ENCODE results near the gene RIMKLA.

RIMKLA gene

DNA sequence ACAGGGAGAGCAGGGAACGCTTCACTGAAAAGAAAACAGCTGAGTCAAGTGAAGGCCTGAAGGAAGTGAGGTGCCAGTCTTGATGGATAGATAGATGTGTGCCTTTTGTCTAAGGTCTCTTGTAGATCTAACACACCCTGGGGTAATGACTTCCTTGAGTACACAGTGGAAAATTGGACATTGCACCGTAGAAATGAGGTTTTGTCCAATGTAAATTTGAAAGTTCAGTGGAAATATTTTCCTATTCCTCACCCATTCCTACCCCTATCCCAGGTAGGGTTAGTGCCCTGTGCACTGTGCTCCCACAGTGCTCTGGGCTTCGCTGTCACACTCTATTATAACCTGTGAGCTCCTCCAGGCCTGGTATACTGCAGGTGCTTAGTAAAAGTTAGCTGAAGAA is 50.9 kb downstream of the RIMKLA start:
- no peak for DNase-seq

DNA sequence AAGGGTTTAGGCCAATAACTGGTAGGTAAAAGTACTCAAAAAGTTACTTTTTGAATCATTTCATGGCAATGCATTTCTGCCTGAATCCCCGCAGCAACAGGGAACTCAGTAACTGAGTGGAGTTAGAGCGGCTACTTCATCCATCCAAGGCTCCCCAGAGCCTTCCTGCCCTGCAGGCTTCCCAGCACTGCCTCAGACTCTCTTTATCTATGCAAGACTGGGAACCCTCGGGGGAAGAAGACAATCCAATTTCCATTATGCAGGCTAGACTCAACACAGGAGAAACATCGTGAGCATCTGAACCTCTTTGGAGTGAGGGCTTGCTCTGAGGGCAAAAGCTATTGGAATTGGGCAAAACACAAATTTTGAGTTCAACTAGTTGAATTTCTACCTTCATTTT is 52.1 kb downstream of the RIMKLA start:
- DNase-seq: no peak

DNA sequence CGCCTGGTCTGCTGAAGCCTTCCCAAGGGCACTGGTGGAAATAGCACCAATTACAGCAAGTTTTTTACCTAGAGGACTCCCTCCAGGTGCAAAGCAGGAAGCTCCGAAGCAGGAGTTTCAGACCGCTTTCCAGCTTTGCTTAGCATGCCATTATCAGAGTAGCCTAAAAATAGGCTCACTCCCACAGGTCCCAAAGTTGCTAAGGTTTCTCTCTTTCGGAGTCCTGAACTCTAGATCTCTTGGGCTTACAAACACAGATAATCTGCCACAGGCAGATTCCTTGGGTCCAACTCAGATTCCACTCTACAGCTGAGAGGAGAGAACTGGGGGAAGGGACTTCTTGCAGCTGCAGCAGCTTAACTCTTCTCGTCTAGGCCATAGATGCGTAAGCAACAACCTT is 52.8 kb downstream of the RIMKLA start:
- peak; percentile 7 for DNase-seq

DNA sequence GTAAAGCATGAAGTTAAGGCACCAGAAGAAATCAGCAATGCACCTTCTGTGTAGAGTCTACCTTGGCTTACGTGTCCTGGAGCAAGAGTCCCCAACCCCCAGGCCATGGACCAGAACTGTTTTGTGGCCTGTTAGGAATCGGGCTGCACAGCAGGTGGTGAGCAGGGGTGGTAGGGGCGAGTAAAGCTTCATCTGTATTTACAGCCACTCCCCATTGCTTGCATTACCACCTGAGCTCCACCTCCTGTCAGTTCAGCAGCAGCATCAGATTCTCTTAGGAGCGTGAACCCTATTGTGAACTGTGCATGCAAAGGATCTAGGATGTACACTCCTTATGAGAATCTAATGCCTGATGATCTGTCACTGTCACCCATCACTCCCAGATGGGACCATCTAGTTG is 53.7 kb downstream of the RIMKLA start:
- DNase-seq: no peak

DNA sequence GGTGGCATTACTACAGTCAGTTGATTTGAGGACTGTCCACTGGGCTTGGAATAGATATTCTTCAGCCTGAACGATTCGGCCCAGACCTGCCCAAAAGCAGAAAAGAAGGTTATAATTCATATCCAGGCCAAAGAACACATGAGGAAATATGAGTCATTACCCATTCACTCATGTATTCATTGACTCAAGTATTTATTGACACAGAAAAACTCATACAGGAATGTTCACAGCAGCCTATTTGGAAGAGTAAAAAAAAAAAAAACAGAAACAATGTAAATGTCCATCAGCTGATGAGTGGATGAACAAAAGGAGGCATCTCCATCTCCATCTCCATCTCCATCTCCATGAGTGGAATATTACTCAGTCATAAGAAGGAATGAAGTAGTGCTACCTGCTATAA is 59.3 kb downstream of the RIMKLA start:
- DNase-seq: no peak

DNA sequence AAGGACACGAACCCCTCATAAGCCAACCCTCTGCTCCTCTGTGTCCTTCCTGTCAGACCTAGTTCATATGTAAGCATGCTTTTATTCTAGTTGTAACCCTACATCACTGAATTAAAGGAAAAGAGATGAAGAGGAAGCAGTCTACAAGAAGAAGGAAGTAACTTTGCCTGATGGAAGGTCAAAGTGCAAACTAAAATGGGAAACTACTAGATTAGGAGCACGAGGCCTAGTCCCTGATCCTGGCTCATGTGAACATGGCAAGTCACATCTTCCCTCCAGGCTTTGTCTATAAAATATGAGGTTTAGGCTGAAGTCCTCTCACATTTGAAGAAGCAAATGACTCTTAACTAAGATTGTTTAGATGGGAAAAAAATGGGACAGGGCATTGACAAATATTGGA is 62.1 kb downstream of the RIMKLA start:
- no peak for DNase-seq

DNA sequence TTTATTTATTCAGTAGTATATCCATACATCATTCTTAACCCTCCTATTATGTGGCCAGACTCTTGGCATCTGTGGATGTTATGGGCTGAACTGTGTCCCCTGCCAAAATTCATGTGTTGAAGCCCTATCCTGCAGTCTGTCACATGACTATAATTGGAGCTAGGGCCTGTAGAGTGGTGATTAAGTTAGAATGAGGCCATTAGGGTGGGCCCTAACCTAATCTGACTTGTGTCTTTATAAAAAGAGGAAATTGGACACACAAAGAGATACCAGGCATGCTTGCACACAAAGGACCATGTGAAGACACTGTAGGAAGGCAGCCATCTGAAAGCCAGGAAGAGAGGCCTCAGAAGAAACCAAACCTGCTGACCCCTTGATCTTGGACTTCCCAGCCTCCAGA is 68.7 kb downstream of the RIMKLA start:
- DNase-seq: no peak

DNA sequence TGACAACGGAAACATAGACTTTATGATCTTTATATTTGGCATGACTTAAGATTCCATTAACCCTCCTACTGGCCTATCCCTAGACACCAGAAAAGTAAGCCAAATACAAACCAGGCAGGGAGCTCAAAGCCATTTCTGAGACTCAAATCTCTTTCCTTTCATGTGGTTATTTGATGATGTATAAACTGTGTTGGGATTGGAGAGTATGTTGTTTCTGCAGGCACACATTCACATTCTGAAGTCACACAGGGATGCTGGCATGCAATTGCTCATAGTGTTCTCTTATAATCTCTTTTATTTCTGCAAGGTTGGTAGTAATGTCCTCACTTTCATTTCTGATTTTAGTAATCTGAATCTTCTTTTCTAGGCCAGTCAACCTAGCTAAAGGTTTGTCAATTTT is 69.5 kb downstream of the RIMKLA start:
- no peak for DNase-seq

DNA sequence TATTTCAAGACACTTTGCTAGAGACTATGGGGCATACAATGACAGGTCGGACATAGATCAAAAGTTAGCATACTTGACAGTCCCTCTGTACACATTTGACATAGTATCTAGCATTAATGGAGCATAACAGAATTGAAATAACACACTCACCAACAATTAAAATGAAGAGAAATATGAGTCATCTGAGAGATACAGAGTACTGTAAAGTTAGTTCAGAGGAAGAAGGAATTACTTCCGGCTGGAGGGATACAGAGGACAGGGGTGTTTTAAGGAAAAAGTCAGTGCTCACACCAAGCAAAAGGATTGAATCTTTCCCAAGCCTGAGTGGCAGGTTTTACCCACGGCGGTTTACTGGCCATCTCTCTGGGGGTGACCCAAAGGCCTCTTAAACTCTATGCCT is 72.8 kb downstream of the RIMKLA start:
- no peak for DNase-seq

DNA sequence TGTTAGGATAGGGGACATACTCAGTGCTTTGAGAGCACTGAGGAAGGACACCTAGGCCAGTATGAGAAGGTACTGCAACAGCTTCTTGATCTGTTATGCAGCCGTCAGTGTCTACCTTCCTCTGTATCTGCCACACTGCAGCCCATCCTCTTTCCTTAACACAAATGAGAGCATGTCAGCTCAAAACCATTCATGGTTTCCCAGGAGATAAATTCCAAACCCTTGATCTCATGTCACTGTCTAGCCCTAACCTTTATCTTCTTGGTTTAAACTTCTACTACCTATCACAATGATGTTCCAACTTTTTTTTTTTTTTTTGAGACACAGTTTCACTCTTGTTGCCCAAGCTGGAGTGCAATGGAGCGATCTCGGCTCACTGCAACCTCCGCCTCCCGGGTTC is 73.8 kb downstream of the RIMKLA start:
- no peak for DNase-seq

DNA sequence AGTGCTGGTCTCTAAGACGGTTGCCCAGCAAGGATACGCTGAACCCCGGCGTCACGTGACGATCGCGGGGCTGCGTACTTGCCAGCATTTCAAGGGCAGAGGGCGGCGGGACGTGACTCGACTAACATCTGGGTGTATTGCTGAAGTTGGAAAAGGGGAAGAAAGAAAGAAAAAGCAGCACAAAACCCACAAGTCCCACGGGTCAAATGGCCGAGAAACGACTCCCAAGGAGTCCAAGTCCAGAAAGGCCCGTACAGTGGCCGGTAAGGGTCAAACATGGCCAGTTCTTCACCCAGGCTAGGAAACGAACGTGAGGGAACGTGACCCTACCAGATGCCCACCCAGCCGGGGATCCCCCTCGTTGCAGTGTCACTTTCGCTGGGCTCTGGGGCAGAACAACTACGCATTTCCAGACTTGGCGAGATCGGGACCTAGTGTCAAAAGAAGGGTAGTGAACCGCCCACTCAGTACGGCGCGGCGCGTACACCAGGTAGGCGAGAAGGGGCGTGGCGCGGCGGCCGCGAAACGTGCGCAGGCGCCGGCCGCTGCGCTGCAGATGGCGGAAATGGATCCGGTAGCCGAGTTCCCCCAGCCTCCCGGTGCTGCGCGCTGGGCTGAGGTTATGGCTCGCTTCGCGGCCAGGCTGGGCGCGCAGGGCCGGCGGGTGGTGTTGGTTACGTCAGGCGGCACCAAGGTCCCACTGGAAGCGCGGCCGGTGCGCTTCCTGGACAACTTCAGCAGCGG is 75.6 kb downstream of the RIMKLA start, which contains the start of the genes PPCS and ZMYND12:
Gene PPCS, plus strand, starts transcription at position 534 of the 744 bp plus-strand sequence. Its CDS starts 23 bp downstream, at position 557.
Gene ZMYND12, minus strand, starts transcription at position 13 of the 744 bp plus-strand sequence. CDS start 25 bp downstream, outside the sequence.
- peak; percentile 95 for DNase-seq

DNA sequence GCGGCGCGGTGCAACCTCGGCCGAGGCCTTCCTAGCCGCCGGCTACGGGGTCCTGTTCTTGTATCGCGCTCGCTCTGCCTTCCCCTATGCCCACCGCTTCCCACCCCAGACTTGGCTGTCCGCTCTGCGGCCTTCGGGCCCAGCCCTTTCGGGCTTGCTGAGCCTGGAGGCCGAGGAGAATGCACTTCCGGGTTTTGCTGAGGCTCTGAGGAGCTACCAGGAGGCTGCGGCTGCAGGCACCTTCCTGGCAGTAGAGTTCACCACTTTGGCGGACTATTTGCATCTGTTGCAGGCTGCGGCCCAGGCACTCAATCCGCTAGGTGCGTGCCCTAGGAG is 76.1 kb downstream of the RIMKLA start:
- peak; percentile 82 for DNase-seq

DNA sequence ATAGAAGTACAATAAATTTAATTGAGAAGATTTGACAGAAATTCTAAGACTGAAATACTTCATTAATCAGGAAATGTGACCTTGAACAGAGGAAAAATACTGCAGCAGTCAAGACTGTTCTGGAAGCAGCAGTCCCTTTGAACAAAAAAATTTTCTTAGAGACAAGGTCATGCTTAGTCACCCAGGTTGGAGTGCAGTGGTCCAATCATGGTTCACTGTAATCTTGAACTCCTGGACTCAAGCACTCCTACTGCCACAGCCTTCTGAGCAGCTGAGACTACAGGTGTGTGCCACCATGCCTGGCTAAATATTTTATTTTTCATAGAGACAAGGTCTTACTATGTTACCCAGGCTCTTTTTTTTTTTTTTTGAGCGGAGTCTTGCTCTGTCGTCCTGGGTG is 80.6 kb downstream of the RIMKLA start:
- DNase-seq: no peak

DNA sequence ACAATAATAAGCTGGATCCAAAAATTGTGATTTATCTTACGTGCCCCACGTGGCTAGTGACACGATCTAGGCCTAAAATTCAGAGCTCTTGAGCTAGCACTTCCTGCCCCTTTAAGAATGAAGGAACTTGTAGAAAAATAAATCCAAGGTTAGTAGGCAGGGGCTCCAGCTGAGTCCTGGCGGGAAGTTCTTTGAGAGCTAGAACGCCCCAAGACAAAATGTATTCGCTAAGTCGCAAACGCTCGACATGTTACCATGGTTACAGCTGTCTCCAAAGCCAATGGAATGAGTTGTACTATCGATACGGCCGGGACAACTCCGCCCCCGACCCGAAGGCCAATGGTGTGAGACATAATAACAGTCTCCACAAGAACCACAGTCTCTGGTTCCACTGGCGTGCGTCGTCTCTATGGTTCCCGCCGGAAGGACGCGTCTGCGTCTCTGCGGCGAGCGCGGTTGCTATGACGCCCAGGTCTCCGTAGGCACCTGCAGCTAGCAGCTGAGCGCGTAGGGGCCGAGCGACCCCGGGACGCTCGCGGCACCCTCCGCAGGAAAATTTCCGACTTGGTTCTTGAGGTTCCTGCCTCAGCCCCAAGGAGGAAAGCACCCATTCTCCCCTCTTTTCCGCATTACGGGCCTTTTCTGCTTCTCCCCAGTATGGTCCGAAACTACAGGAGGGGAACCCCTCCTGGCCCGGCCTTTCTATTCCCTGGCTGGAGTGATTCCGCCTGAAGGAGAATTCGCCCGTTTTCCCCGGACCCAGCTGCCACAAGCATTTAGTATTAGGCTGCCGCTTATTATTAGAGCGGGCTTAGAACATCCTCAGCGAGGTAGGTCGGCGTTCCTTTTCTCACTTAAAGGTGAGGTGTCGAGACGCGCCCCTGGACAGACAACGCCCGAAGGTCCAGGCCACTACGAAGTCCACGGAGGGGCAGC is 82.5 kb downstream of the RIMKLA start, which contains the start of gene CCDC30:
Gene CCDC30, plus strand, starts transcription at position 459 of the 936 bp plus-strand sequence. CDS start 17,266 bp downstream, outside the sequence.
- peak; percentile 99 for DNase-seq

DNA sequence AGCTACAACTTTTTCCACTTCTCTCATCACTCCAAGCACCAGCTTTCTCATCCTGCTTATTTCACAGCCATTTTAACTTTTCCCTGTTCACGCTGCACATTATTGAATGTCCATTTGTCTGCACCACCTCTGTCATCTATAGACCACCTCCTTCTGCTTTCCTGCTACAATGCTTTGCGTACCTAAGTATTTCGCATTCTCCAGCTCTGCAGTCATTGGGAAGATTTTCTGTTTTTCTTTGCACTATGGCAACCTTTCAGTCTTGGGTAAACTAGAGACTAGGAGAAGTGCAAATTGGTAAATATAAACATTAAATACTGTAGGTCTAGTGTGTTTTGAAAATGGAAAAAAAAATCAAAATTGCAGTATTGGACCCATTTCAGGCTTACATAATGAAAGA is 83.3 kb downstream of the RIMKLA start:
- DNase-seq: no peak

DNA sequence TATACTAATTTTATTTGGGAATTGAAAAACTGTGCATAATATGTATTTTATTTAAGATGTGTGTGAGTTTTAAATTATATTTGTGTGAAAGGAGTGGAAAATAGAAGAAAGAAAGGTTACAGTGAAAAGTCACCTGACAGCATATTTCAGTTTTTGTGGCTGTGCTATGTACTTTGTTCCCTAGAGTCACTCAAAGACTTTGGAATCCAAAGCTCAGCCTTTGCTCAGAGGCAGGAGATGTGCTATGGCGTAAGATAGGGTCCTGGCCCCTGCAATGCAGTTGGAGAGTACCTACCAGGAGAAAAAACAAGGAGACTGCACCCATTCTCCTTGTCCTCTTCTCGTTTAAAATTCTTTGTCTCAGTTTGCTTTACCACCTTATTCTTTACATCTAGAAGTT is 85.4 kb downstream of the RIMKLA start:
- no peak for DNase-seq

DNA sequence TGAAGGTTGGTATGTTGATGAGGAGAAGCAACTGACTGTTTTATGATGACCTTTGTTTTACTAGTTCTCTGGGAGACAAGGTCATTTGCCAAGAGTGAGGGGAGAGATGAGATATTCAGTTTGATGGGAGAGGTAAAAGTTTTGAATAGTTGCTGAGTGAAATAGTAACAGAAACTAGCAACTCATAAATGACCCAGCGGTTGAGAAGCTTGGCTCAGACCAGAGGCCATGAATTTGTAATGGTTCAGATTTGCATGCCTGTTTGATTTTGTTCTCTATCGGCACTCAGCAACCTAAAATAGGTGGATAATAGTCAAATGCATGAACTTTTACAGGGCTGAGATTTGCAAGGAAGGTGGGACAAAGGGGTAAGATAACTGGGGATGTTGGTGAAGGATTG is 89.1 kb downstream of the RIMKLA start:
- no peak for DNase-seq
